IMR-90 (cell line): ENCODE data around the gene COL20A1. TPM values are rescaled to one million over a fixed set of nuclear protein-coding genes. Genes with fewer than 3 reads are reported as not detected.

Source experiments
- ATAC-seq: fragments of 200-7000 bp; cut with Tn5 transposase; 2 replicates; pipeline ENCODE4 v1.9.1; 2020; ENCODE audit warnings: low read depth, mild to moderate bottlenecking, moderate library complexity
- BruUV-seq: library from RNA; stranded (reverse); fragments of 400-500 nt; replicated peaks from 2 replicates; lab custom pipeline; 2021; lab: Mats Ljungman, UMichigan
- CTCF ChIA-PET: fragments of 300-600 bp; formaldehyde crosslinking; extraction: SDS; loops from one replicate; lab custom pipeline; 2021; ENCODE audit warnings: antibody characterized with exemption; lab: Yijun Ruan, JAX
- POLR2A ChIA-PET: fragments of 300-600 bp; sonication (Branson Sonifier 250); formaldehyde crosslinking; loops from one replicate; lab custom pipeline; 2022; ENCODE audit warnings: antibody characterized with exemption; ENCODE audit not compliant: unreplicated experiment; lab: Charles Lee
- DNase-seq: peaks from one replicate; pipeline ENCODE4 v3.0.0; 2013
- H2AFZ ChIP-seq: replicated peaks from 2 replicates; pipeline ENCODE3; 2013; ENCODE audit warnings: low read length, mild to moderate bottlenecking; ENCODE audit not compliant: poor library complexity
- H2AK5ac ChIP-seq: 2 replicates; pipeline ENCODE4 v1.6.1; 2013; ENCODE audit warnings: low read depth, low read length, inconsistent platforms
- H2AK9ac ChIP-seq: replicated peaks from 2 replicates; pipeline ENCODE3; 2013; ENCODE audit warnings: mild to moderate bottlenecking, low read depth, low read length, moderate library complexity; ENCODE audit not compliant: poor library complexity
- H2BK120ac ChIP-seq: 2 replicates; pipeline ENCODE4 v1.6.1; 2013; ENCODE audit warnings: low read depth, low read length, inconsistent platforms
- H2BK15ac ChIP-seq: 3 replicates; pipeline ENCODE4 v1.6.1; 2013; ENCODE audit warnings: low read depth, low read length, inconsistent platforms
- H2BK20ac ChIP-seq: 2 replicates; pipeline ENCODE4 v1.6.1; 2013; ENCODE audit warnings: low read depth, mild to moderate bottlenecking, inconsistent platforms, low read length, moderate library complexity
- H2BK5ac ChIP-seq: 2 replicates; pipeline ENCODE4 v1.6.1; 2013; ENCODE audit warnings: mild to moderate bottlenecking, low read depth, low read length, inconsistent platforms; ENCODE audit not compliant: poor library complexity, severe bottlenecking
- H3K14ac ChIP-seq: replicated peaks from 2 replicates; pipeline ENCODE4 v1.6.1; 2013; ENCODE audit warnings: low read depth, low read length, inconsistent platforms
- H3K18ac ChIP-seq: 2 replicates; pipeline ENCODE4 v1.6.1; 2013; ENCODE audit warnings: low read depth, low read length, control low read depth
- H3K23ac ChIP-seq: 2 replicates; pipeline ENCODE4 v1.6.1; 2013; ENCODE audit warnings: low read depth, low read length, inconsistent platforms
- H3K27ac ChIP-seq: 2 replicates; pipeline ENCODE4 v1.5.1; 2013; ENCODE audit warnings: mild to moderate bottlenecking, control low read depth, low read length; ENCODE audit not compliant: insufficient read depth
- H3K27me3 ChIP-seq: 2 replicates; pipeline ENCODE4 v1.6.1; 2013; ENCODE audit warnings: low read length; ENCODE audit not compliant: control insufficient read depth, insufficient read depth
- H3K36me3 ChIP-seq: 2 replicates; pipeline ENCODE4 v1.6.1; 2013; ENCODE audit warnings: low read length, mixed read lengths; ENCODE audit not compliant: control insufficient read depth, insufficient read depth
- H3K4ac ChIP-seq: 2 replicates; pipeline ENCODE4 v1.6.1; 2013; ENCODE audit warnings: low read depth, low read length, inconsistent platforms
- H3K4me1 ChIP-seq: 2 replicates; pipeline ENCODE4 v1.6.1; 2013; ENCODE audit warnings: low read length, mixed read lengths; ENCODE audit not compliant: control insufficient read depth, insufficient read depth
- H3K4me2 ChIP-seq: 2 replicates; pipeline ENCODE4 v1.6.1; 2013; ENCODE audit warnings: low read depth, mild to moderate bottlenecking, control low read depth, low read length, moderate library complexity
- H3K4me3 ChIP-seq: 2 replicates; pipeline ENCODE4 v1.5.1; 2013; ENCODE audit warnings: low read depth, mild to moderate bottlenecking, control low read depth, low read length, moderate library complexity; ENCODE audit not compliant: insufficient read depth
- H3K56ac ChIP-seq: 2 replicates; pipeline ENCODE4 v1.6.1; 2013; ENCODE audit warnings: low read length, inconsistent platforms; ENCODE audit not compliant: insufficient read depth; ENCODE audit errors: extremely low read depth
- H3K79me1 ChIP-seq, 2 experiments: 2 replicates each; pipeline ENCODE4 v1.6.1; 2013; ENCODE audit warnings: low read length in 2 of 2, inconsistent platforms in 1 of 2, low read depth in 1 of 2
- H3K9ac ChIP-seq: 2 replicates; pipeline ENCODE4 v1.6.1; 2013; ENCODE audit warnings: low read depth, low read length, control low read depth
- H3K9me1 ChIP-seq: 2 replicates; pipeline ENCODE4 v1.6.1; 2013; ENCODE audit warnings: low read length, inconsistent platforms; ENCODE audit not compliant: insufficient read depth
- H3K9me3 ChIP-seq: 2 replicates; pipeline ENCODE4 v1.6.1; 2013; ENCODE audit warnings: low read length; ENCODE audit not compliant: control insufficient read depth, insufficient read depth
- H4K20me1 ChIP-seq: 2 replicates; pipeline ENCODE4 v1.6.1; 2013; ENCODE audit warnings: low read length, inconsistent platforms; ENCODE audit not compliant: insufficient read depth
- H4K5ac ChIP-seq: 2 replicates; pipeline ENCODE4 v1.6.1; 2013; ENCODE audit warnings: mild to moderate bottlenecking, low read depth, low read length, control low read depth
- H4K8ac ChIP-seq, 2 experiments: 2 replicates each; pipeline ENCODE4 v1.6.1; 2013; ENCODE audit warnings: low read depth in 2 of 2, low read length in 2 of 2, control low read depth in 1 of 2, inconsistent platforms in 1 of 2
- H4K91ac ChIP-seq: 2 replicates; pipeline ENCODE4 v1.6.1; 2013; ENCODE audit warnings: low read depth, low read length, inconsistent platforms; ENCODE audit not compliant: insufficient read depth
- BHLHE40 ChIP-seq: fragments of 150-350 bp; IDR thresholded peaks from 2 replicates; pipeline ENCODE4 v1.6.1; 2016; ENCODE audit warnings: mild to moderate bottlenecking, low read depth, low read length
- CEBPB ChIP-seq: IDR thresholded peaks from 2 replicates; pipeline ENCODE4 v1.6.1; 2012; ENCODE audit warnings: low read depth, low read length, improper control_type of control experiment
- ELK1 ChIP-seq: fragments of 150-350 bp; IDR thresholded peaks from 2 replicates; pipeline ENCODE4 v1.6.1; 2016; ENCODE audit warnings: low read depth, mild to moderate bottlenecking, low read length, moderate library complexity, borderline replicate concordance
- FOS ChIP-seq: fragments of 150-350 bp; IDR thresholded peaks from 2 replicates; pipeline ENCODE4 v1.6.1; 2016; ENCODE audit warnings: low read depth, low read length
- MAZ ChIP-seq: IDR thresholded peaks from 2 replicates; pipeline ENCODE4 v1.6.1; 2012; ENCODE audit warnings: low read depth, mild to moderate bottlenecking, low read length, improper control_type of control experiment, moderate library complexity, borderline replicate concordance
- MXI1 ChIP-seq: IDR thresholded peaks from 2 replicates; pipeline ENCODE4 v1.6.1; 2012; ENCODE audit warnings: low read depth, mild to moderate bottlenecking, low read length, moderate library complexity, borderline replicate concordance
- NFE2L2 ChIP-seq: fragments of 150-350 bp; IDR thresholded peaks from 2 replicates; pipeline ENCODE4 v1.6.1; 2016; ENCODE audit warnings: low read depth, mild to moderate bottlenecking, low read length
- USF2 ChIP-seq: fragments of 150-350 bp; IDR thresholded peaks from 2 replicates; pipeline ENCODE4 v1.6.1; 2017; ENCODE audit warnings: mild to moderate bottlenecking, antibody characterized with exemption, low read length, low read depth
- WGBS, 2 experiments: methylation state at CpG; one replicate each; pipeline versions ENCODE4 v1.1.5 to v1.1.7; 2013; ENCODE audit warnings: missing lambda C conversion rate in 2 of 2; ENCODE audit not compliant: insufficient read length in 1 of 2; ENCODE audit errors: extremely low coverage in 2 of 2; 5-methylcytosine and 5-hydroxymethylcytosine counted together
- dilution Hi-C: fragments of 300-500 bp; cut with HindIII; formaldehyde crosslinking; loops from one replicate; pipeline ENCODE4 v1.14.3; 2018; ENCODE audit warnings: low sequenced_read_pairs; ENCODE audit not compliant: unreplicated experiment
- in situ Hi-C: fragments of 300-500 bp; cut with MboI; formaldehyde crosslinking; loops from 3 replicates; pipeline ENCODE4 v1.14.3; 2019; ENCODE audit warnings: low sequenced_read_pairs, inconsistent platforms, mixed read lengths
- intact Hi-C: fragments of 100-400 bp; cut with micrococcal nuclease; formaldehyde crosslinking; loops from 2 replicates; pipeline ENCODE4 v1.10.0; 2022
- polyA plus RNA-seq, 3 experiments: library from polyadenylated mRNA; depleted of rRNA; stranded (reverse); fragments of >200 nt; gene quantifications; 2 replicates each; pipeline ENCODE4 v1.2.3, GENCODE V29; 2012; ENCODE audit warnings: low replicate concordance in 1 of 3
- total RNA-seq: library from RNA; depleted of rRNA; stranded (reverse); fragments of >200 nt; gene quantifications from 2 replicates; pipeline ENCODE4 v1.2.3, GENCODE V29; 2012

COL20A1 gene
- total and polyA plus RNA-seq, 2 of the 4 experiments (the other 2 are of a cell fraction) = not detected

GRCh38 chr20:63312690-63313348, 19.8 kb downstream of the COL20A1 start:
- Histone ChIP-seq H3K4ac (no peak overlapping the region), H4K8ac (no peak overlapping the region), H2BK120ac (no peak overlapping the region), H3K36me3 (no peaks in the 10 kb centered on the region), H4K91ac (no peak overlapping the region), H4K5ac (no peak overlapping the region; the same call in 1 of the 2 replicates), H4K20me1 (peaks cover 5% of the 10 kb centered on the region; the same call in 1 of the 2 replicates), H2AFZ (peak overlapping the region; percentile 1), H3K14ac (no peak overlapping the region), H3K9ac (no peak overlapping the region), H3K9me1 (no peaks in the 10 kb centered on the region), H2BK20ac (no peak overlapping the region), H2BK5ac (no peak overlapping the region), H2BK15ac (no peak overlapping the region), H3K79me1 (no peaks in the 10 kb centered on the region), H2AK5ac (no peak overlapping the region), H3K56ac (no peak overlapping the region), H3K4me3 (no peak overlapping the region), H3K9me3 (no peaks in the 10 kb centered on the region), H3K18ac (no peak overlapping the region; the same call in 1 of the 2 replicates), H3K23ac (no peak overlapping the region), H3K4me2 (no peak overlapping the region), H3K4me1 (peaks cover 9% of the 10 kb centered on the region; the same call in 1 of the 2 replicates), H3K27me3 (peaks cover 19% of the 10 kb centered on the region; the same call in 1 of the 2 replicates), H3K27ac (no peak overlapping the region), H2AK9ac (no peak overlapping the region)
- TF ChIP-seq CEBPB (no peak), FOS (no peak), USF2 (peak; percentile 68), ELK1 (no peak), MAZ (0 out of 2 replicates have a peak, but pooled peaks have one; percentile 22), BHLHE40 (0 out of 2 replicates have a peak, but pooled peaks have one; percentile 12), NFE2L2 (no peak), MXI1 (no peak)
- peak; percentile 64 for ATAC-seq
- dilution Hi-C loops (no loop called here), in situ Hi-C loops (no loop called here), intact Hi-C loops (no loop called here)
- no TSS peak for BruUV-seq
- peak; percentile 49 for DNase-seq
- WGBS, 2 experiments = 9% methylated on average over 4 of the region's 22 CpGs; no CpG with 5 or more reads in 1 of the 2 experiments
- ChIA-PET CTCF (interaction anchor here (0.8 kb wide), 1 partner anchor 69 kb away, joined by 5 read pairs; no protein-coding TSS in a partner anchor), POLR2A (no interaction called here)
